Naive thymus-derived CD4-positive, alpha-beta T cell (primary cell): Measurements from ENCODE around the gene RBCK1. TPM values are rescaled to one million over a fixed set of nuclear protein-coding genes. Genes with fewer than 3 reads are reported as not detected.

Experiments used
- ATAC-seq: fragments of 150-1000 bp; cut with Tn5 transposase; 2 replicates; pipeline ENCODE4 v1.10.0; 2021; ENCODE audit warnings: mild to moderate bottlenecking, moderate library complexity
- CTCF ChIA-PET: fragments of 350-600 bp; sonication (Branson Sonifier 250); formaldehyde crosslinking; loops from one replicate; lab custom pipeline; 2021; ENCODE audit warnings: antibody characterized with exemption; lab: Charles Lee
- POLR2A ChIA-PET: fragments of 350-600 bp; sonication (Branson Sonifier 250); formaldehyde crosslinking; loops from one replicate; lab custom pipeline; 2021; ENCODE audit warnings: antibody characterized with exemption, inconsistent platforms; lab: Charles Lee
- DNase-seq, 9 donors: peaks; one replicate each; pipeline versions ENCODE4 v3.0.0 to v3.0.0-alpha.2; 2020 to 2022; ENCODE audit warnings: mixed read lengths in 1 of 9
- H3K27ac ChIP-seq: one replicate; pipeline ENCODE4 v1.7.0; 2013; ENCODE audit warnings: mild to moderate bottlenecking, low read depth, low read length, moderate library complexity
- H3K27me3 ChIP-seq, 2 donors: one replicate each; pipeline ENCODE4 v1.7.0; 2013; ENCODE audit warnings: low read length in 2 of 2, mild to moderate bottlenecking in 2 of 2, moderate library complexity in 2 of 2; ENCODE audit not compliant: control insufficient read depth in 2 of 2, insufficient read depth in 2 of 2
- H3K36me3 ChIP-seq, 3 experiments: 1 replicate in 2 of 3; 2 replicates in 1 of 3; pipeline ENCODE4 v1.7.0; 2013; ENCODE audit warnings: low read length in 3 of 3, mild to moderate bottlenecking in 3 of 3, moderate library complexity in 1 of 3; ENCODE audit not compliant: insufficient read depth in 3 of 3, control insufficient read depth in 2 of 3
- H3K4me1 ChIP-seq, 2 donors: one replicate each; pipeline ENCODE4 v1.7.0; 2013; ENCODE audit warnings: low read length in 2 of 2, mild to moderate bottlenecking in 2 of 2, moderate library complexity in 1 of 2; ENCODE audit not compliant: control insufficient read depth in 2 of 2, insufficient read depth in 2 of 2
- H3K4me3 ChIP-seq: 2 replicates; pipeline ENCODE4 v1.7.0; 2013; ENCODE audit warnings: mild to moderate bottlenecking, low read length
- H3K9me3 ChIP-seq, 3 experiments: 1 replicate in 2 of 3; 2 replicates in 1 of 3; pipeline ENCODE4 v1.7.0; 2013; ENCODE audit warnings: low read length in 3 of 3; ENCODE audit not compliant: control insufficient read depth in 2 of 3
- H3K27ac Mint-ChIP-seq, 9 donors: one replicate each; pipeline ENCODE4 v1.8.0; 2020 to 2022; ENCODE audit warnings: mixed read lengths in 9 of 9, mild to moderate bottlenecking in 8 of 9, moderate library complexity in 5 of 9, inconsistent platforms in 2 of 9
- H3K27me3 Mint-ChIP-seq, 5 donors: one replicate each; pipeline ENCODE4 v1.8.0; 2021 to 2022; ENCODE audit warnings: mixed read lengths in 5 of 5, mild to moderate bottlenecking in 1 of 5
- H3K36me3 Mint-ChIP-seq, 5 donors: one replicate each; pipeline ENCODE4 v1.8.0; 2020 to 2022; ENCODE audit warnings: mixed read lengths in 5 of 5, mild to moderate bottlenecking in 3 of 5, inconsistent platforms in 1 of 5
- H3K4me1 Mint-ChIP-seq, 7 donors: one replicate each; pipeline ENCODE4 v1.8.0; 2020 to 2022; ENCODE audit warnings: mixed read lengths in 7 of 7, mild to moderate bottlenecking in 3 of 7, inconsistent platforms in 1 of 7
- H3K4me3 Mint-ChIP-seq, 10 donors: one replicate each; pipeline ENCODE4 v1.8.0; 2020 to 2022; ENCODE audit warnings: mild to moderate bottlenecking in 10 of 10, mixed read lengths in 10 of 10, moderate library complexity in 6 of 10, inconsistent platforms in 2 of 10
- H3K9me3 Mint-ChIP-seq, 11 donors: one replicate each; pipeline ENCODE4 v1.8.0; 2020 to 2022; ENCODE audit warnings: mixed read lengths in 11 of 11, mild to moderate bottlenecking in 4 of 11, inconsistent platforms in 1 of 11, moderate library complexity in 1 of 11
- intact Hi-C, 2 donors: fragments of 100-400 bp; cut with micrococcal nuclease; formaldehyde crosslinking; loops; one replicate each; pipeline ENCODE4 v1.15.1; 2023
- polyA plus RNA-seq, 2 donors: library from polyadenylated mRNA; unstranded; fragments of 300-500 nt; fragmentation: Illumina TruSeq; gene quantifications; one replicate each; pipeline ENCODE4 v1.2.3, GENCODE V29; 2021
- total RNA-seq, 6 experiments: library from RNA in 5 of 6; stranded (reverse) in 5 of 6; gene quantifications; 1 replicate in 5 of 6; 2 replicates in 1 of 6; pipeline ENCODE4 v1.2.3 and lab custom pipeline; 2021 to 2026

The RBCK1 gene
- total RNA-seq (100 to 1,000 TPM in 1 of 5 experiments, 10 to 100 TPM in 4; 70.3 to 153 (median 96.9) TPM), polyA plus RNA-seq (10 to 100 TPM; 80.1 to 98.1 TPM), total RNA-seq (lab: John Stamatoyannopoulos, UW) (56.9 reads per million, percentile 74 among the genes with 10 or more reads in this experiment)

GRCh38 chr20:407953-408842 is at the start of gene RBCK1:
Gene RBCK1 (plus strand): TSS chr20:408299. CDS start chr20:408758, 459 bp downstream.
- H3K27ac ChIP-seq = peak within 1 kb of the TSS; percentile 89
- peaks cover 0 to 30% (median 3%) of the 10 kb centered on the region in 3 experiments for H3K36me3 ChIP-seq
- Mint-ChIP-seq H3K9me3 (peaks cover 0 to 12% (median 0%) of the 10 kb centered on the region in 11 donors), H3K4me1 (peaks cover 31 to 57% (median 48%) of the 10 kb centered on the region in 7 donors), H3K27ac (peak within 1 kb of the TSS; percentile 92 to 99 (median 96)), H3K36me3 (peaks cover 4 to 47% (median 24%) of the 10 kb centered on the region in 5 donors), H3K4me3 (peak within 1 kb of the TSS; percentile 91 to 99 (median 94)), H3K27me3 (no peaks in the 10 kb centered on the region)
- no peaks in the 10 kb centered on the region for H3K27me3 ChIP-seq
- POLR2A ChIA-PET = interaction anchor here (0.5 to 2.1 kb wide), 10 partner anchors 26 to 136 kb away, joined by 3 to 6 read pairs (median 4); partner anchors contain the start of genes CSNK2A1 and TRIB3
- ATAC-seq (peak; percentile 90), DNase-seq (peak; percentile 86 to 97 (median 92))
- H3K4me3 ChIP-seq = peak within 1 kb of the TSS; percentile 97
- H3K9me3 ChIP-seq = no peaks in the 10 kb centered on the region
- H3K4me1 ChIP-seq = peaks cover 20 to 25% of the 10 kb centered on the region in 2 donors
- CTCF ChIA-PET = interaction anchor here (0.6 to 1.6 kb wide), 4 partner anchors 27 to 70 kb away, joined by 3 read pairs; partner anchors contain the start of gene TRIB3
- intact Hi-C loops = loop anchor here (1.0 to 10.0 kb wide), 14 partner anchors 25 to 817 kb away; partner anchors contain the start of genes CSNK2A1 (in 2 of the 2), TBC1D20 (in 2 of the 2), C20orf96 (in 1 of the 2) and RAD21L1 (in 1 of the 2)

DNA sequence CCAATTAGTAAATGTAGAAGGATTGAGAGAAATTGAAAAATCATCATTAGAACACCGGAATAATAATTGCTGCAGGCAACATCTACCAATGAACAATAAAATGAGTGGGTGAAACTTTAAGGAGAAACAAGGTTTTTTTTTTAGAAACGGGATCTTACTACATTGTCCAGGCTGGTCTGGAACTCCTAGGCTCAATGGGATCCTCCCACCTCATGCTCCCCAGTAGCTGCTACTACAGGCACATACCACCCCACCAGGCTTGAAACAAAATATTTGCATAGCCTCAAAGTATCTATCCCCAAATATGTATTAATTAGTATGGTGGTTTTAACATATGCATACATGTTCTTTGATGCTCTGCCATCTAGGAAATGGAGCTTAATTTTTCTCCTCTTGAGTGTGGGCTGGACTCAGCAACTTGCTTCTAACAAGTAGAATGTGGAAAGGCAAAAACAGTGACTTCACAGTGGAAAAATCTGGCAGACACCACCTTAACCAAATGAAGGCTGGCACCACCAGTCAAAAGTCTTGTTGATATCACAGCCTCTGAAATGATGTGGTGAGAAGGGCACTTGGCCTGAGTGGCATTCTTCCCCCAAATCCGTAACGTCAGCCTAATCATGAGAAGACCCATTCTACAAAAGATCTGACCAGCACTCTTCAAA is 49.1 kb upstream of the RBCK1 start:
- Mint-ChIP-seq H3K4me1 (peaks cover 7 to 18% (median 9%) of the 10 kb centered on the region in 7 donors), H3K27ac (no peak overlapping the region), H3K27me3 (no peaks in the 10 kb centered on the region), H3K9me3 (no peaks in the 10 kb centered on the region), H3K36me3 (no peaks in the 10 kb centered on the region), H3K4me3 (no peak overlapping the region)
- intact Hi-C loops = no loop called here
- H3K4me3 ChIP-seq = no peak overlapping the region
- DNase-seq (no peak), ATAC-seq (no peak)
- H3K27ac ChIP-seq = no peak overlapping the region
- no peaks in the 10 kb centered on the region for H3K9me3 ChIP-seq
- POLR2A ChIA-PET = no interaction called here
- H3K27me3 ChIP-seq = no peaks in the 10 kb centered on the region
- peaks cover 0 to 3% (median 0%) of the 10 kb centered on the region in 3 experiments for H3K36me3 ChIP-seq
- H3K4me1 ChIP-seq = peaks cover 0 to 3% of the 10 kb centered on the region in 2 donors
- CTCF ChIA-PET = no interaction called here

DNA sequence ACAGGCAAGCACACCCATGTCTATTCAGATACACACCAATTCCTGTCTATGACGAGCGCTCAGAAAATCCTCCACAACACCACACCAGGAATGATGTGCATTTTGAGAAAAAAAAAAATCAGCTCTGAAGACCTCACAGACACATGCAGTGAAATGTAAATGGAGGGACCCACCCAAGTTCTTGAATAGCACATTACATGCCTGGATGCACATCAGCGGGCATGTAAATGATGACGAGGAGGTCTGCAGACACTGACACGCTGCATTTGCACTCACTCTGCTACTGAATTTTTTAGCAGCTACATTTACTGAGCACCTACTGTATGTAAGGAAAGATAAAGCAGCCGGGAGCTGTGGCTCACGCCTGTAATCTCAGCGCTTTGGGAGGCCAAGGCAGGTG is 46.5 kb upstream of the RBCK1 start:
- no peak overlapping the region for H3K27ac Mint-ChIP-seq
- no peaks in the 10 kb centered on the region for H3K9me3 Mint-ChIP-seq
- no peak overlapping the region for H3K4me3 Mint-ChIP-seq
- DNase-seq = no peak
- Histone ChIP-seq H3K9me3 (no peaks in the 10 kb centered on the region), H3K4me1 (peaks cover 0 to 19% of the 10 kb centered on the region in 2 donors), H3K36me3 (no peaks in the 10 kb centered on the region), H3K27me3 (no peaks in the 10 kb centered on the region), H3K27ac (no peak overlapping the region), H3K4me3 (no peak overlapping the region)
- intact Hi-C loops = no loop called here
- ATAC-seq = no peak
- no peaks in the 10 kb centered on the region for H3K36me3 Mint-ChIP-seq
- peaks cover 18 to 34% (median 31%) of the 10 kb centered on the region in 7 donors for H3K4me1 Mint-ChIP-seq
- ChIA-PET POLR2A (no interaction called here), CTCF (interaction anchor here (0.6 to 0.9 kb wide), 2 partner anchors 31 to 115 kb away, joined by 3 to 4 read pairs; no protein-coding TSS in a partner anchor)
- no peaks in the 10 kb centered on the region for H3K27me3 Mint-ChIP-seq

- no peaks in the 10 kb centered on the region for H3K27me3 Mint-ChIP-seq
Measured at GRCh38 chr20:362271-363254, 45.5 kb upstream of the RBCK1 start.

DNA sequence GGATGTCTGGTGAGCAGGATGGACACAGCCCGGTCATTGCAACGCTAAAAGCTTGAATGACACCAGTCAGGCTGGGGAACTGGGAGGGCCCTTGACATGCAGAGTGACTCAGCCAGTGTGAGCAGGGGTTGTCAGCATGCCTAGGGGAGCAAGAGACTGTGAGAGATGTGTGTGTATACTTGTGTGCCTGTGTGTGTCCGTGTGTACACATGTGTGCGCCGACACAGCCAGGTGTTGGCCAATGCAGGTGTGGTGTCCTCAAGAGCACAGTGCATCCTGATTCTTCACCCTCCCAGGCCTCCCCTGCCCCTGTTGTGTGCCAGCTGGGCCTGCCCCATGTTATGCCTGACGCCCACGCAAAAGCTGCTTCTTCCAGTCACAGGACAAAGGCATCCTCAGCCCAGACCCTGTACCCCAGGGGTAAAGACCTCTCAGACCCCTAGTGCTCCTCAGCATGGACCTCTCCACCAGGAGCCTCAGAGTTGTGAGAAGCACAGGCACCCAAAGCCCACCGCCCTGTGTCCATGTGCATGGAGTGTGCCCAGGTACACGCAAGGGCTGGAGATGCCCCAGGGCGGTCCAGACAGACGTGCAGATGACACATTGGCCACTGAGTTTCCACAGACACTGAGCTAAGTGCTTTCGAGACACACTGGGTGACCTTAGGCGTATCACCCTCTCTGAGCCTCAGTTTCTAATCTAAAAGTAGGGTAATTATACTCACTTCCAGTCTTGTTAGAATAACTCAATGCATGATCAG is 44.6 kb upstream of the RBCK1 start:
- DNase-seq (no peak), ATAC-seq (peak; percentile 36)
- Histone ChIP-seq H3K4me3 (no peak overlapping the region), H3K36me3 (no peaks in the 10 kb centered on the region), H3K27me3 (no peaks in the 10 kb centered on the region), H3K9me3 (no peaks in the 10 kb centered on the region), H3K4me1 (peaks cover 0 to 20% of the 10 kb centered on the region in 2 donors), H3K27ac (no peak overlapping the region)
- ChIA-PET POLR2A (interaction anchor here (0.8 kb wide), 1 partner anchor 44 kb away, joined by 5 read pairs; no protein-coding TSS in a partner anchor), CTCF (no interaction called here)
- intact Hi-C loops = no loop called here
- Mint-ChIP-seq H3K4me1 (peaks cover 19 to 48% (median 43%) of the 10 kb centered on the region in 7 donors), H3K4me3 (no peak overlapping the region), H3K9me3 (no peaks in the 10 kb centered on the region), H3K27me3 (no peaks in the 10 kb centered on the region), H3K27ac (peak overlapping the region in 4 of 9 donors; percentile 34 to 96 (median 66)), H3K36me3 (no peaks in the 10 kb centered on the region)

More at GRCh38 chr20:362271-363254, 45.5 kb upstream of the RBCK1 start:
- POLR2A ChIA-PET = no interaction called here
- DNase-seq (peak in 1 of 9 donors; percentile 20), ATAC-seq (peak; percentile 49)
- Histone ChIP-seq H3K36me3 (no peaks in the 10 kb centered on the region), H3K9me3 (no peaks in the 10 kb centered on the region), H3K4me3 (no peak overlapping the region), H3K4me1 (peaks cover 0 to 20% of the 10 kb centered on the region in 2 donors), H3K27me3 (no peaks in the 10 kb centered on the region), H3K27ac (no peak overlapping the region)
- intact Hi-C loops = no loop called here
- Mint-ChIP-seq H3K36me3 (no peaks in the 10 kb centered on the region), H3K9me3 (no peaks in the 10 kb centered on the region), H3K27ac (peak overlapping the region in 5 of 9 donors; percentile 4 to 78 (median 23)), H3K4me1 (peaks cover 18 to 41% (median 39%) of the 10 kb centered on the region in 7 donors), H3K4me3 (no peak overlapping the region)
- CTCF ChIA-PET = interaction anchor here (0.9 kb wide), 1 partner anchor 114 kb away, joined by 3 read pairs; no protein-coding TSS in a partner anchor
